ENCODE data around the gene TIMP2. TPM values are rescaled to one million over a fixed set of nuclear protein-coding genes. Genes with fewer than 3 reads are reported as not detected.

The TIMP2 gene
- total RNA-seq, 1 experiment from 2014 or later = 29.0 TPM

GRCh38 chr17:78884148-78884825 lies 40.9 kb downstream of the TIMP2 start:
- H3K79me2 ChIP-seq (ENCODE audit: insufficient read depth, low read length) = no peaks in the 10 kb centered on the region
- H3K9ac ChIP-seq (ENCODE audit: extremely low read depth, insufficient read length, low read length) = no peak overlapping the region
- H3K56ac ChIP-seq (ENCODE audit: insufficient read length, low read depth, low read length) = no peak overlapping the region
- no peak overlapping the region for H2BK20ac ChIP-seq (ENCODE audit: low read depth, low read length, poor library complexity, severe bottlenecking)
- H2BK15ac ChIP-seq (ENCODE audit: low read depth, low read length) = no peak overlapping the region
- H3K4me2 ChIP-seq (ENCODE audit: insufficient read depth, insufficient read length, low read length) = peak overlapping the region; percentile 9
- H3K27me3 Mint-ChIP-seq (ENCODE audit: low read depth) = no peaks in the 10 kb centered on the region; the same call in 1 of the 2 replicates
- H4K20me1 ChIP-seq (ENCODE audit: control insufficient read depth, insufficient read depth, insufficient read length) = no peaks in the 10 kb centered on the region
- no peak overlapping the region for H2BK5ac ChIP-seq (ENCODE audit: insufficient read length, low read length)
- no peak overlapping the region for H2BK12ac ChIP-seq (ENCODE audit: insufficient read length, low read depth, low read length)
- WGBS (ENCODE audit: extremely low coverage, insufficient read length, low lambda C conversion rate) = no CpG with 5 or more reads among the region's 20 CpGs
- H3K9me3 Mint-ChIP-seq = no peaks in the 10 kb centered on the region
- H3K4me1 Mint-ChIP-seq = peaks cover 22 to 30% of the 10 kb centered on the region in 2 experiments
- no peaks in the 10 kb centered on the region; a peak in 1 of 7 replicates for H3K36me3 Mint-ChIP-seq (ENCODE audit: insufficient read depth in 1 of 3, low read depth in 3 of 3)
- no peak overlapping the region for H3K23ac ChIP-seq (ENCODE audit: insufficient read length, low read depth, low read length)
- no peak overlapping the region for H2AK5ac ChIP-seq (ENCODE audit: insufficient read length, low read length)
- H3K79me1 ChIP-seq (ENCODE audit: insufficient read depth, low read depth, low read length, poor library complexity, severe bottlenecking) = no peaks in the 10 kb centered on the region
- H4K91ac ChIP-seq (ENCODE audit: insufficient read length, low read depth, low read length) = no peak overlapping the region
- no peak overlapping the region for H4K5ac ChIP-seq (ENCODE audit: insufficient read length, low read depth, low read length)
- no peak overlapping the region for H2AFZ ChIP-seq (ENCODE audit: low read length)
- no peak for TF ChIP-seq CTCF (conservative IDR thresholded peaks at IDR 0.05)
- H3T11ph ChIP-seq (ENCODE audit: low read length) = no peak overlapping the region
- H3K27me3 ChIP-seq (ENCODE audit: insufficient read depth, low read length) = no peaks in the 10 kb centered on the region
- no peak overlapping the region for H3K27ac ChIP-seq (ENCODE audit: insufficient read length, low read depth, low read length)
- H3K9me3 ChIP-seq (ENCODE audit: control insufficient read depth, low read depth, low read length) = no peaks in the 10 kb centered on the region
- no peak for DNase-seq
- no peaks in the 10 kb centered on the region for H3K23me2 ChIP-seq (ENCODE audit: insufficient read length, low read depth, low read length, poor library complexity, severe bottlenecking)
- H3K4me3 Mint-ChIP-seq = peak overlapping the region in 1 of 2 experiments; percentile 8; a peak in 1 of 5 replicates
- peak overlapping the region; percentile 72 for H3K14ac ChIP-seq (ENCODE audit: insufficient read depth, low read length)
- H3K4me1 ChIP-seq (ENCODE audit: insufficient read depth, low read length) = peaks cover 2% of the 10 kb centered on the region; the same call in 1 of the 2 replicates
- peak overlapping the region; percentile 43 for H3K18ac ChIP-seq (ENCODE audit: insufficient read length, low read depth, low read length)
- H4K8ac ChIP-seq (replicated peaks; ENCODE audit: insufficient read length, low read depth, low read length) = no peak overlapping the region
- peak overlapping the region; percentile 29 to 61 (median 34); a peak in 3 of 7 replicates for H3K27ac Mint-ChIP-seq
- H3K4ac ChIP-seq (ENCODE audit: low read depth, low read length) = no peak overlapping the region
- no peak overlapping the region for H2BK120ac ChIP-seq (ENCODE audit: low read depth, low read length, poor library complexity, severe bottlenecking)

Data from H9 (cell line).